Measurements from ENCODE around the gene KDM8.

GRCh38 chr16:27238591-27238990 lies 35.3 kb downstream of the KDM8 start:
- TF ChIP-seq POLR2A (IDR thresholded peaks at IDR 0.05; ENCODE audit: low read depth, low read length) (no peak), POLR2AphosphoS5 (IDR thresholded peaks at IDR 0.05; ENCODE audit: low read depth, low read length) (no peak)
